Tibial nerve (tissue), 4 donors: Measurements from ENCODE around the gene KSR2. TPM values are rescaled to one million over a fixed set of nuclear protein-coding genes. Genes with fewer than 3 reads are reported as not detected.

Experiments used
- DNase-seq, 2 donors: peaks; one replicate each; pipeline ENCODE4 v3.0.0-alpha.2; 2019; ENCODE audit warnings: low spot score in 2 of 2
- H3K27ac ChIP-seq, 4 donors: fragments of 200-600 bp; sonication (generic) in 3 of 4; one replicate each; pipeline ENCODE4 v1.5.1; 2017 to 2019; ENCODE audit warnings: mild to moderate bottlenecking in 1 of 4
- H3K27me3 ChIP-seq, 2 donors: fragments of 200-600 bp; sonication (generic) in 1 of 2; one replicate each; pipeline versions ENCODE4 v1.5.1 to v1.6.0; 2017 to 2019
- H3K36me3 ChIP-seq, 3 donors: fragments of 200-600 bp; sonication (generic); one replicate each; pipeline ENCODE4 v1.5.1; 2018 to 2019
- H3K4me1 ChIP-seq, 4 donors: fragments of 200-600 bp; sonication (generic) in 3 of 4; one replicate each; pipeline ENCODE4 v1.5.1; 2017 to 2019
- H3K4me3 ChIP-seq, 4 donors: fragments of 200-600 bp; sonication (generic) in 3 of 4; one replicate each; pipeline ENCODE4 v1.5.1; 2017 to 2019; ENCODE audit warnings: mild to moderate bottlenecking in 1 of 4, moderate library complexity in 1 of 4
- H3K9me3 ChIP-seq, 4 donors: fragments of 200-600 bp; sonication (generic) in 3 of 4; one replicate each; pipeline ENCODE4 v1.5.1; 2017 to 2019
- EP300 ChIP-seq, 2 donors: sonication (generic); formaldehyde crosslinking; IDR thresholded peaks; one replicate each; pipeline ENCODE4 v1.6.1; 2017; ENCODE audit warnings: antibody characterized with exemption in 2 of 2, mild to moderate bottlenecking in 1 of 2
- POLR2A ChIP-seq, 2 donors: fragments of 450-650 bp; IDR thresholded peaks; one replicate each; pipeline ENCODE4 v1.6.1; 2017; ENCODE audit warnings: antibody characterized with exemption in 2 of 2, mild to moderate bottlenecking in 2 of 2, moderate library complexity in 2 of 2
- WGBS, 2 donors: methylation state at CpG; one replicate each; pipeline ENCODE4 v1.1.5; 2018; 5-methylcytosine and 5-hydroxymethylcytosine counted together
- total RNA-seq, 4 donors: library from RNA; depleted of rRNA; stranded (reverse); fragments of >200 nt; gene quantifications; one replicate each; pipeline ENCODE4 v1.1.0, GENCODE V29; 2016
- TF ChIP-seq, protein P1 (sequence below), 5 experiments: fragments of 200-600 bp in 3 of 5; fragments of 450-650 bp in 2 of 5; sonication (generic) in 3 of 5; IDR thresholded peaks; one replicate each; pipeline ENCODE4 v1.5.1; 2016 to 2019; ENCODE audit warnings: antibody characterized with exemption in 5 of 5, mild to moderate bottlenecking in 3 of 5, moderate library complexity in 2 of 5

KSR2 gene
- total RNA-seq, 4 donors from 2014 or later = under 0.01 TPM; not detected in 3

DNA sequence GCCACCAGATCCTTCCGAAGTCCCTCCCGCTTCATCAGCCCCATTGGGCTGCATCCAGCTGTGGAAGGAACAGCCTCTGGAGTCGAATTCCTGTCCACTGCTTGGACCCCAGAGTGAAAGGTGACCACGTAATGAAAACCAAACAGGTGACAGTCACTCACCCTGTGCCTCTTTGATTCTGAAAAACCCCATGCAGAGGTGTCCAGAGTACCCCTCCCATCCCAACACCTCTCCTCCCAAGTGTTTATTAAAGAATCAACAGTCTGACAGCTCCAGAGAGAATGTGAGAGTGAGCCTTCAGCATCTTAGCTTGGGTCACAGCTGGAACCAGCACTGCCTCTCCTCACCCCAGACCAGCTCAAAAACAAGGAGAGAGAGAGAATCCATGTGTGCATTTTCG, 428.8 kb downstream of the KSR2 start:
- DNase-seq = no peak
- no peaks in the 10 kb centered on the region for H3K36me3 ChIP-seq
- no peak overlapping the region for H3K4me3 ChIP-seq
- no peak overlapping the region for H3K27ac ChIP-seq
- TF ChIP-seq EP300 (IDR thresholded peaks at IDR 0.05) = no peak
- TF ChIP-seq POLR2A (IDR thresholded peaks at IDR 0.05) = no peak
- no peaks in the 10 kb centered on the region for H3K4me1 ChIP-seq
- no peaks in the 10 kb centered on the region for H3K27me3 ChIP-seq
- H3K9me3 ChIP-seq = peaks cover 0 to 9% (median 0%) of the 10 kb centered on the region in 4 donors
- WGBS, 2 donors = 57 to 68% methylated on average over 5 of the region's 5 CpGs

DNA sequence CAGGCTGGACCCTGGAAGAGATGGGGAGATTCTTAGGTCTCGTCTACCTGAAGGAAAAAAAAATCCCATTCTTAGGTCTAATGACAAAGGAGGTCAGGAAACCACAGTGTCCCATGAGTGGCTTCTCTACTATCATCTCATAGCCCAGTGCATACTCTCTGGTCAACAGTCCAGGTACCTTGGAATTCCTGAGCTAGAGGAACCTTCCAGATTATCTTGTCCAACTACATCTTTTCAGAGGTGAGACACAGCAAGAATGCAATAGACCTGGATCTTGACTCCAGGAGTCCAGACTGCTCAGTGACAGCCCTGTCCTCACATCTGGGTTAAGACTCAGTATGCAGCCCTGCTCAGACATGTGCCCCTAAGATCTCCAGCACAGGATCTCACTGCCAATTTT, 429.9 kb downstream of the KSR2 start:
- no peaks in the 10 kb centered on the region for H3K4me1 ChIP-seq
- DNase-seq = no peak
- H3K4me3 ChIP-seq = no peak overlapping the region
- no peaks in the 10 kb centered on the region for H3K36me3 ChIP-seq
- no peak overlapping the region for H3K27ac ChIP-seq
- 58 to 70% methylated on average over 1 of the region's 1 CpG for WGBS, 2 donors
- H3K27me3 ChIP-seq = no peaks in the 10 kb centered on the region
- TF ChIP-seq, protein P1, sequence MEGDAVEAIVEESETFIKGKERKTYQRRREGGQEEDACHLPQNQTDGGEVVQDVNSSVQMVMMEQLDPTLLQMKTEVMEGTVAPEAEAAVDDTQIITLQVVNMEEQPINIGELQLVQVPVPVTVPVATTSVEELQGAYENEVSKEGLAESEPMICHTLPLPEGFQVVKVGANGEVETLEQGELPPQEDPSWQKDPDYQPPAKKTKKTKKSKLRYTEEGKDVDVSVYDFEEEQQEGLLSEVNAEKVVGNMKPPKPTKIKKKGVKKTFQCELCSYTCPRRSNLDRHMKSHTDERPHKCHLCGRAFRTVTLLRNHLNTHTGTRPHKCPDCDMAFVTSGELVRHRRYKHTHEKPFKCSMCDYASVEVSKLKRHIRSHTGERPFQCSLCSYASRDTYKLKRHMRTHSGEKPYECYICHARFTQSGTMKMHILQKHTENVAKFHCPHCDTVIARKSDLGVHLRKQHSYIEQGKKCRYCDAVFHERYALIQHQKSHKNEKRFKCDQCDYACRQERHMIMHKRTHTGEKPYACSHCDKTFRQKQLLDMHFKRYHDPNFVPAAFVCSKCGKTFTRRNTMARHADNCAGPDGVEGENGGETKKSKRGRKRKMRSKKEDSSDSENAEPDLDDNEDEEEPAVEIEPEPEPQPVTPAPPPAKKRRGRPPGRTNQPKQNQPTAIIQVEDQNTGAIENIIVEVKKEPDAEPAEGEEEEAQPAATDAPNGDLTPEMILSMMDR (IDR thresholded peaks at IDR 0.05) = no peak
- TF ChIP-seq POLR2A (IDR thresholded peaks at IDR 0.05) = no peak
- TF ChIP-seq EP300 (IDR thresholded peaks at IDR 0.05) = no peak
- H3K9me3 ChIP-seq = peaks cover 0 to 9% (median 0%) of the 10 kb centered on the region in 4 donors

DNA sequence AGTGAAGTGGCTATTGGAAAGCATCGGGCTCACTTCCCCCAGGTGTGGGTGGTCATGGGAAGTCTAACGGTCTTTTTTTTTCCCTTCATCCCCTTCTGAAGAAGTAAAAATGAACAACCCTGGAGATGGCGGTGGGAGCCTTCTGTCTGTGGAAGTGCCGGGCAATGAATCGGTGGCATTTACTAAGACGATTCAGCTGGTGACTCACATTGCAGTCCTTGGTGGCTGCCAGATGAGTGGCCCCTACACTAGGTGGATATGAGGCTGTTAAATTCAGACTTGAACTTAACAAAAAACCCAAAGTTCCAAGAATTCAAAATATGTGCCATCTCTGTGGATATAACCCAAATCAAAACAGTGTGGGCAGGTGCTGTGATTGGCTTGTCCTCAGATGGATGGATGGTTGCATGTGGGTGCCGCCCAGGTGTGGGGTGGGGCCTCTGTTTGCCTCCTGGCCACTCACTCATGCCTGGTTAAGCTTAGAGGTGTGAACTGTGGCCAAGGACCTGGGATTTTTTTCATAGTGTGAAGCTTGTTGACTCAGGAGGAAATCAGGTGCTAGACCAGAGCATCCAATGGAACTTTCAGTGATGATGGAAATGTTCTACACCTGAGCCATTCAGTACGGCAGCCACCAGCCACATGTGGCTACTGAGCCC, 430.6 kb downstream of the KSR2 start:
- H3K9me3 ChIP-seq = peaks cover 0 to 9% (median 0%) of the 10 kb centered on the region in 4 donors
- no peaks in the 10 kb centered on the region for H3K27me3 ChIP-seq
- no peak overlapping the region for H3K4me3 ChIP-seq
- no peaks in the 10 kb centered on the region for H3K4me1 ChIP-seq
- no peaks in the 10 kb centered on the region for H3K36me3 ChIP-seq
- WGBS, 2 donors = 83 to 85% methylated on average over 8 of the region's 8 CpGs
- no peak for DNase-seq
- no peak overlapping the region for H3K27ac ChIP-seq
- TF ChIP-seq EP300 (IDR thresholded peaks at IDR 0.05) (no peak), POLR2A (IDR thresholded peaks at IDR 0.05) (no peak)

DNA sequence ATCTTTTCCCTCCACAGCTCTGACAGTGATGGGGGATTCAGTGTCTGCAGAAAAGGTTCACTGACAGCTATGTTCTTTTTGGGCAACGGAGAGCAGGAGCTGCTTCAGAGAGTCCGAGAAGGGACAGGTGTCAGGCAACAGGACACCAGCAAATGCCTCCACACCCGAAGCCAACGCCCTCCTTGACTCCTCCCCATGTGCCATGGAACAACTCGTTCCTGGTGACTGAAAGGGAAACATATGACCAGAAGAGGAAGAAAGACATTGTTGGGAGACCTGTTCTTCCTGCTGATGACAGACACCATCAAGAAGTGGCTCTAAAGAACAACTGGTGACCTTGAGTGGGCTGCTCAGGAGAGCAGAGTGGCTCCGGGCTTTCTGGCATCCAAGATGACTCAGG, 435.1 kb downstream of the KSR2 start:
- peaks cover 0 to 18% (median 0%) of the 10 kb centered on the region in 4 donors for H3K9me3 ChIP-seq
- no peaks in the 10 kb centered on the region for H3K27me3 ChIP-seq
- no peak for DNase-seq
- H3K4me1 ChIP-seq = no peaks in the 10 kb centered on the region
- H3K27ac ChIP-seq = no peak overlapping the region
- H3K36me3 ChIP-seq = no peaks in the 10 kb centered on the region
- WGBS, 2 donors = 58 to 69% methylated on average over 6 of the region's 6 CpGs
- H3K4me3 ChIP-seq = no peak overlapping the region
- TF ChIP-seq EP300 (IDR thresholded peaks at IDR 0.05) = no peak
- no peak for TF ChIP-seq POLR2A (IDR thresholded peaks at IDR 0.05)
- TF ChIP-seq, protein P1 (IDR thresholded peaks at IDR 0.05) = no peak

DNA sequence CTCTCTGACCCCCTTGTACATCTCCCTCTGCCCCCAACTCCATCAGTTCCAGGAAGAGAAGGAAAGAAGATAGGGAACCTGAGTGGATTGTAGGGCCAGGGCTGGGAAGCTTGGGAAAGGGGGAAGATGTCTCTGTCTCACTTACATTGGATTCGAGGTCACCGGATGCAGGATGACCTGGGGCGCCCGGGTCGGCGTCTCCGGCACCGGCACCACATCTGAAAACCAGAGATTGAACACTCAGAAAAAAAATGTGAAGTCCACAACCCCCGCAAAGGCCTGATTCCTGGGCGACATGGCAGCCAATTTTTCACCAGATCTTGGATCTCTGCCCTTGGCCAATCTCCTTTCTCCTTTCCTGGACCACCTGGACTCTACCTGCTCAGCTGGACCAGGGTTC, 438.0 kb downstream of the KSR2 start:
- no peak for TF ChIP-seq POLR2A (IDR thresholded peaks at IDR 0.05)
- H3K4me3 ChIP-seq = no peak overlapping the region
- peaks cover 0 to 18% (median 0%) of the 10 kb centered on the region in 4 donors for H3K9me3 ChIP-seq
- no peaks in the 10 kb centered on the region for H3K27me3 ChIP-seq
- H3K27ac ChIP-seq = no peak overlapping the region
- no peaks in the 10 kb centered on the region for H3K4me1 ChIP-seq
- no peaks in the 10 kb centered on the region for H3K36me3 ChIP-seq
- no peak for DNase-seq
- WGBS, 2 donors = 94 to 96% methylated on average over 10 of the region's 10 CpGs

DNA sequence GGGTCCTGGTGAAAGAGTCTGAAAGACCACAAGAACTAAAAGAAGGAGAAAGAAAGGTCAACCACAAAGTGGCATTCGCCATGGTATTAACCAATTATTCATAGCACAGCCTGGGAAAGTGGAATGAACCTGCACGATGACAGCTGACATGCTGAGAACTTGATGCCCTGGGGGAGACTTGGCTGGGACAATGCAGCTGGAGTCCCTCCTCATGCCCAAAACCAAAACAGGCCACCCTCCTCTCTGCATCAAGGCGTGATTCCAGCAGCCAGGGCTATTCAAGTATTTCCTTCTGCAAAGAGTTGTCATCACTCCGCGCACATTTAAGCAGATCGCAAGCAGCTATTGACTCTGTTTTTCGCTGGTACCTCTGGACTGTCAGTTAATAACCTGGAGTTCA, 440.3 kb downstream of the KSR2 start:
- Histone ChIP-seq H3K9me3 (peaks cover 0 to 18% (median 0%) of the 10 kb centered on the region in 4 donors), H3K4me1 (no peaks in the 10 kb centered on the region), H3K27ac (no peak overlapping the region), H3K36me3 (no peaks in the 10 kb centered on the region), H3K27me3 (no peaks in the 10 kb centered on the region), H3K4me3 (no peak overlapping the region)
- no peak for TF ChIP-seq POLR2A (IDR thresholded peaks at IDR 0.05)
- TF ChIP-seq, protein P1 (IDR thresholded peaks at IDR 0.05) = no peak
- no peak for TF ChIP-seq EP300 (IDR thresholded peaks at IDR 0.05)
- WGBS, 2 donors = 82 to 84% methylated on average over 7 of the region's 7 CpGs
- no peak for DNase-seq
